Hepatocyte (in vitro differentiated cells): ENCODE measurements around the gene GSTM1. TPM values are rescaled to one million over a fixed set of nuclear protein-coding genes. Genes with fewer than 3 reads are reported as not detected.
A peak's percentile ranks its signal among the peaks of the same experiment; 100 is the strongest.

Experiments
- DNase-seq: peaks from one replicate; pipeline ENCODE4 v3.0.0-alpha.2; 2016; ENCODE audit warnings: low spot score
- H2AFZ ChIP-seq: fragments of 200-600 bp; sonication (generic); 2 replicates; pipeline ENCODE4 v1.6.0; 2016; ENCODE audit warnings: antibody characterized with exemption, mild to moderate bottlenecking
- H3K27ac ChIP-seq: fragments of 200-600 bp; sonication (generic); 2 replicates; pipeline ENCODE4 v1.5.1; 2016; ENCODE audit warnings: mild to moderate bottlenecking
- H3K27me3 ChIP-seq: fragments of 200-600 bp; sonication (generic); 2 replicates; pipeline ENCODE4 v1.6.1; 2016
- H3K36me3 ChIP-seq: fragments of 200-600 bp; sonication (generic); replicated peaks from 2 replicates; pipeline ENCODE4 v1.5.1; 2016; ENCODE audit warnings: low read depth; ENCODE audit not compliant: insufficient read depth
- H3K4me1 ChIP-seq: fragments of 200-600 bp; sonication (generic); 2 replicates; pipeline ENCODE4 v1.5.1; 2016; ENCODE audit warnings: mild to moderate bottlenecking, moderate library complexity; ENCODE audit not compliant: insufficient read depth
- H3K4me2 ChIP-seq: fragments of 200-600 bp; sonication (generic); 2 replicates; pipeline ENCODE4 v1.6.0; 2016
- H3K4me3 ChIP-seq: fragments of 200-600 bp; sonication (generic); 2 replicates; pipeline ENCODE4 v1.5.1; 2016; ENCODE audit warnings: mild to moderate bottlenecking
- H3K79me2 ChIP-seq: fragments of 200-600 bp; sonication (generic); 2 replicates; pipeline ENCODE4 v1.6.0; 2017; ENCODE audit warnings: mild to moderate bottlenecking
- H3K9me2 ChIP-seq: fragments of 200-600 bp; sonication (generic); replicated peaks from 2 replicates; pipeline ENCODE4 v1.6.0; 2017; ENCODE audit warnings: mild to moderate bottlenecking; ENCODE audit not compliant: insufficient read depth
- H3K9me3 ChIP-seq: fragments of 200-600 bp; sonication (generic); 2 replicates; pipeline ENCODE4 v1.5.1; 2016; ENCODE audit warnings: low read depth, mild to moderate bottlenecking
- H4K20me1 ChIP-seq: fragments of 200-600 bp; sonication (generic); 2 replicates; pipeline ENCODE4 v1.6.0; 2016; ENCODE audit warnings: mild to moderate bottlenecking; ENCODE audit not compliant: insufficient read depth, poor library complexity, severe bottlenecking
- EZH2 ChIP-seq: fragments of 200-600 bp; sonication (generic); IDR thresholded peaks from 2 replicates; pipeline ENCODE4 v1.6.1; 2016; ENCODE audit warnings: antibody characterized with exemption, mild to moderate bottlenecking, borderline replicate concordance
- EZH2phosphoT487 ChIP-seq: fragments of 200-600 bp; sonication (generic); IDR thresholded peaks from one replicate; pipeline ENCODE4 v1.6.1; 2018; ENCODE audit warnings: antibody characterized with exemption, mild to moderate bottlenecking, low read depth, moderate library complexity; ENCODE audit not compliant: unreplicated experiment, severe bottlenecking
- WGBS: methylation state at CpG from one replicate; pipeline ENCODE4 v1.1.6; 2016; ENCODE audit warnings: low lambda C conversion rate; ENCODE audit errors: missing lambda C conversion rate; 5-methylcytosine and 5-hydroxymethylcytosine counted together
- polyA plus RNA-seq: library from polyadenylated mRNA; unstranded; fragments of >200 nt; fragmentation: Nextera tagmentation; extraction: Ambion mirVana; gene quantifications from 2 replicates; pipeline ENCODE4 v1.2.1, GENCODE V29; 2016
- total RNA-seq: library from RNA; depleted of rRNA; stranded (reverse); fragments of >200 nt; gene quantifications from 2 replicates; pipeline ENCODE4 v1.2.3, GENCODE V29; 2014
- TF ChIP-seq, protein P1 (sequence below): fragments of 200-600 bp; sonication (generic); IDR thresholded peaks from 2 replicates; pipeline ENCODE4 v1.5.1; 2016; ENCODE audit warnings: antibody characterized with exemption, mild to moderate bottlenecking; ENCODE audit not compliant: poor library complexity

The GSTM1 gene
- total and polyA plus RNA-seq, 2 experiments from 2014 or later = 19.9 to 44.3 TPM

DNA sequence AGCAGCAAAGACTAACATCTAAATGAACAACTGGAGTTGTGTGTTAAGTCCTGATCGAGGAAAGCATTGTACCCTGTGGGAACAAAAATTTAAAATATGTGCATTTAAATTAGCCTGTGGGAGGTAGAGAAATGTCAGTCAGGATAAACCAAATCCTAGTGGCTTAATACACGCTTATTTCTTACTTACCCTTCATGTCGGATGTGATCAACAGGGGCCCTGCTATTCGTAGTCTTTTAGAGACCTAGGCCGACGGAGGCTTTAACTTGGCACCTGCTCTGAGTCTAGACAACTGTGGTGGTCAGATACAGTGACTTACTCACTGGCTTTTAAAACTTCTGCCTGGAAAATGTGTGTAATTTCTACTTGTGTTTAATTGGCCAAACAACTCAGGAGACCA is 43.0 kb downstream of the GSTM1 start:
- no peak overlapping the region for H3K4me3 ChIP-seq
- TF ChIP-seq, protein P1, sequence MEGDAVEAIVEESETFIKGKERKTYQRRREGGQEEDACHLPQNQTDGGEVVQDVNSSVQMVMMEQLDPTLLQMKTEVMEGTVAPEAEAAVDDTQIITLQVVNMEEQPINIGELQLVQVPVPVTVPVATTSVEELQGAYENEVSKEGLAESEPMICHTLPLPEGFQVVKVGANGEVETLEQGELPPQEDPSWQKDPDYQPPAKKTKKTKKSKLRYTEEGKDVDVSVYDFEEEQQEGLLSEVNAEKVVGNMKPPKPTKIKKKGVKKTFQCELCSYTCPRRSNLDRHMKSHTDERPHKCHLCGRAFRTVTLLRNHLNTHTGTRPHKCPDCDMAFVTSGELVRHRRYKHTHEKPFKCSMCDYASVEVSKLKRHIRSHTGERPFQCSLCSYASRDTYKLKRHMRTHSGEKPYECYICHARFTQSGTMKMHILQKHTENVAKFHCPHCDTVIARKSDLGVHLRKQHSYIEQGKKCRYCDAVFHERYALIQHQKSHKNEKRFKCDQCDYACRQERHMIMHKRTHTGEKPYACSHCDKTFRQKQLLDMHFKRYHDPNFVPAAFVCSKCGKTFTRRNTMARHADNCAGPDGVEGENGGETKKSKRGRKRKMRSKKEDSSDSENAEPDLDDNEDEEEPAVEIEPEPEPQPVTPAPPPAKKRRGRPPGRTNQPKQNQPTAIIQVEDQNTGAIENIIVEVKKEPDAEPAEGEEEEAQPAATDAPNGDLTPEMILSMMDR = no peak
- TF ChIP-seq EZH2 (no peak), EZH2phosphoT487 (no peak)
- no peaks in the 10 kb centered on the region for H3K27me3 ChIP-seq
- H3K9me2 ChIP-seq = no peaks in the 10 kb centered on the region
- no peaks in the 10 kb centered on the region for H3K9me3 ChIP-seq
- peaks cover 6% of the 10 kb centered on the region for H3K79me2 ChIP-seq
- 55% methylated on average over 6 of the region's 6 CpGs for WGBS
- H3K36me3 ChIP-seq = no peaks in the 10 kb centered on the region
- no peak overlapping the region for H2AFZ ChIP-seq
- peaks cover 20% of the 10 kb centered on the region for H3K4me1 ChIP-seq
- H4K20me1 ChIP-seq = no peaks in the 10 kb centered on the region
- peak overlapping the region; percentile 92 for H3K27ac ChIP-seq
- no peak for DNase-seq
- no peak overlapping the region for H3K4me2 ChIP-seq

DNA sequence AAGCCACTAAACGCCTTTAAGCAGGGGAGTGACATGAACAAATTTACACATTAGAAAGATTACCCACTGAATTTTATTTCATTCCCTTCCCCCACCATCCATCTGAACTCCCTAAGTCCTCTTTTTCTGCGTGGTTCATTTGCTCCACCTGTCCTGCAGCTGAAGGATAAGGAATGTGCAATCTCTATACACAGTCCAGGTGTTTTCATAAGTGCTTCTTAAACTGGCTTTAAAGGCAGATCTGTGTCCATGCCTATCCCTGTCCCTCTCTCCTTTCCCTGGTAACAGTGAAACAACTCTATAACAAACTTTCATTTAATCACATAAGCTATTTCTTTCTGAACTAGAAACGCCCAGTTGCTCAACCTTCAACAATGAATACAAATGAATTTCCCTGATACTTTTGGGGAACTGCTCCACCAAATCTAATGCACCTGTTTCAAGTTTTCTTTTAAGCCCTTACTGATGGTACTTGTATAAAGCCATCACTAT is 44.8 kb downstream of the GSTM1 start:
- Histone ChIP-seq H4K20me1 (no peaks in the 10 kb centered on the region), H3K4me2 (peak overlapping the region; percentile 74), H3K4me1 (peaks cover 20% of the 10 kb centered on the region), H3K36me3 (no peaks in the 10 kb centered on the region), H3K4me3 (peak overlapping the region; percentile 16), H3K79me2 (peaks cover 17% of the 10 kb centered on the region), H3K9me2 (no peaks in the 10 kb centered on the region), H2AFZ (no peak overlapping the region), H3K27me3 (no peaks in the 10 kb centered on the region), H3K27ac (peak overlapping the region; percentile 92), H3K9me3 (no peaks in the 10 kb centered on the region)
- TF ChIP-seq EZH2 = no peak
- no peak for TF ChIP-seq EZH2phosphoT487
- TF ChIP-seq, protein P1 = no peak
- no peak for DNase-seq
- WGBS = 45% methylated on average over 3 of the region's 3 CpGs

DNA sequence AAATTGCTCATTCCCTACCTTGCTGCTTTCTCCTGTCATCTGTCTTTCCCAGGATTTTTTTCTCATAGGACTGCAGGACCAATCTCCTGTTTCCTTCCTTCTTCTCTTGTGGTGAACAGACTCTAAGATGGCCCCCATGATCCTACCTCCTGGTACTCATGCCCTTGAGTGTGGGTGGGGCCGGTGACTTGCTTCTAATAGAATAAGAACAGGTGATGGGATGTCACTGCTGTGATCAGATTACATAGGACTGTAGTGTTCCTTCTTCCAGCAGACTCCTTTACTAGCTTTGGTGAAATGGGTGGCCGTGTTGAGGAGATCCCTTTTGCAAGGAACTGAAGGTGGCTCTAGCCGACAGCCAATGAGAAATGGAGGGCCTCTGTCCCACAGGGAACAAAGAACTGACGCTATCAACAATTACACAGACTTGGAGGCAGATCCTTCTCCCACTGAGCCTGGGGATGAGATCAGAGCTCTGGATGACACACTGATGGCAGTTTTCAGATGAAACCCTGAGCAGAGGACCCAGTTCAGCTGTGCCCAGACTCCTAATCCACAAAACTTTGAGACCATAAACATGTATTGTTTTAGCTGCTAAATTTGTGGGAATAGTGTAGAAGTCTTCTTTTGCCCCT is 45.7 kb downstream of the GSTM1 start:
- peak; percentile 47 for DNase-seq
- TF ChIP-seq EZH2 (no peak), EZH2phosphoT487 (no peak)
- TF ChIP-seq, protein P1 = no peak
- Histone ChIP-seq H2AFZ (no peak overlapping the region), H3K9me3 (no peaks in the 10 kb centered on the region), H3K9me2 (no peaks in the 10 kb centered on the region), H3K27me3 (no peaks in the 10 kb centered on the region), H3K4me3 (no peak overlapping the region), H3K4me2 (peak overlapping the region; percentile 74), H3K36me3 (no peaks in the 10 kb centered on the region), H4K20me1 (no peaks in the 10 kb centered on the region), H3K79me2 (peaks cover 21% of the 10 kb centered on the region), H3K27ac (peak overlapping the region; percentile 92), H3K4me1 (peaks cover 20% of the 10 kb centered on the region)
- 83% methylated on average over 4 of the region's 4 CpGs for WGBS
